ENCODE measurements around the gene NF1. TPM values are rescaled to one million over a fixed set of nuclear protein-coding genes. Genes with fewer than 3 reads are reported as not detected.

Gene NF1
- total RNA-seq, 2 donors from 2014 or later: 38.5 to 49.1 TPM

DNA sequence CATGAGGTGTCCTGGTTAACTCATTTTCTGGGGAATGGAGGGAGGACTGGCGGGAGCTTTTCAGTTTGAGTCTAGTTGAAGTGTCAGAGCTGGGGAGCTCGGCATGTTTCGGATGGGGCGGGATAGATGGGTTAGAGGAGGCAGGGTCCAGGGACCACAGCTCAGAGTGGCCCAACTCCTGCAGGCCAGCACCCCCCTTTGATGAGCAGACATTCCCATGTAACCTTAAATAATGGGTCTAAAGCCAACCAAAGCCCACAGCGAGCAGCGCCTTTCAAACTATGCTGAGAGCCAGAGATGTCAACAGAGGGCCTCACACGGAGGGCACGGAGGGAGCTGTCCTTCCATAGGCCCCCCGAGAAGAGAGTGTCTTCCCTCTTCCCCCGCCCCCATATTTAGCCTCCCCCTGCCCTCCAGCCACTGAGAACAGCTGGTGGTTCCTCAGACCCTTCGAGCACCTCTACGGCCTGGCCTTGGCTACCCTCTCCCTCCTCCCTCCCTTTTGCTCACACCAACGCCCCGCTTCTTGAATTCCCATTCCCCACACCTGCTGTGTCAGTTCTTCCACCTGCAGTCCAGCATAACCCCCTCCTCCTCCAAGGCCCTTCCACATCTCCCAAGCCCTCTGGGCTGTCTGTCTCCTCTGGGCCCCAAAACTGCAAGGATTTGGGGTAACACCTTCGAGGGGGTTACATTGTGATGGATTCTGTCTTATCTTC lies 318.5 kb downstream of the NF1 start:
- H3K4me1 ChIP-seq: no peaks in the 10 kb centered on the region
- H3K9me3 ChIP-seq: no peaks in the 10 kb centered on the region
- H3K9ac ChIP-seq (ENCODE audit: low read depth in 2 of 2, low read length in 2 of 2): no peak overlapping the region
- H3K27me3 ChIP-seq: no peaks in the 10 kb centered on the region
- DNase-seq: no peak
- intact Hi-C loops (cut with DNase I): no loop called here
- H3K27ac ChIP-seq: no peak overlapping the region
- H3K36me3 ChIP-seq: no peaks in the 10 kb centered on the region
- TF ChIP-seq, protein P1, sequence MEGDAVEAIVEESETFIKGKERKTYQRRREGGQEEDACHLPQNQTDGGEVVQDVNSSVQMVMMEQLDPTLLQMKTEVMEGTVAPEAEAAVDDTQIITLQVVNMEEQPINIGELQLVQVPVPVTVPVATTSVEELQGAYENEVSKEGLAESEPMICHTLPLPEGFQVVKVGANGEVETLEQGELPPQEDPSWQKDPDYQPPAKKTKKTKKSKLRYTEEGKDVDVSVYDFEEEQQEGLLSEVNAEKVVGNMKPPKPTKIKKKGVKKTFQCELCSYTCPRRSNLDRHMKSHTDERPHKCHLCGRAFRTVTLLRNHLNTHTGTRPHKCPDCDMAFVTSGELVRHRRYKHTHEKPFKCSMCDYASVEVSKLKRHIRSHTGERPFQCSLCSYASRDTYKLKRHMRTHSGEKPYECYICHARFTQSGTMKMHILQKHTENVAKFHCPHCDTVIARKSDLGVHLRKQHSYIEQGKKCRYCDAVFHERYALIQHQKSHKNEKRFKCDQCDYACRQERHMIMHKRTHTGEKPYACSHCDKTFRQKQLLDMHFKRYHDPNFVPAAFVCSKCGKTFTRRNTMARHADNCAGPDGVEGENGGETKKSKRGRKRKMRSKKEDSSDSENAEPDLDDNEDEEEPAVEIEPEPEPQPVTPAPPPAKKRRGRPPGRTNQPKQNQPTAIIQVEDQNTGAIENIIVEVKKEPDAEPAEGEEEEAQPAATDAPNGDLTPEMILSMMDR (IDR thresholded peaks at IDR 0.05): no peak
- H3K4me3 ChIP-seq: no peak overlapping the region

DNA sequence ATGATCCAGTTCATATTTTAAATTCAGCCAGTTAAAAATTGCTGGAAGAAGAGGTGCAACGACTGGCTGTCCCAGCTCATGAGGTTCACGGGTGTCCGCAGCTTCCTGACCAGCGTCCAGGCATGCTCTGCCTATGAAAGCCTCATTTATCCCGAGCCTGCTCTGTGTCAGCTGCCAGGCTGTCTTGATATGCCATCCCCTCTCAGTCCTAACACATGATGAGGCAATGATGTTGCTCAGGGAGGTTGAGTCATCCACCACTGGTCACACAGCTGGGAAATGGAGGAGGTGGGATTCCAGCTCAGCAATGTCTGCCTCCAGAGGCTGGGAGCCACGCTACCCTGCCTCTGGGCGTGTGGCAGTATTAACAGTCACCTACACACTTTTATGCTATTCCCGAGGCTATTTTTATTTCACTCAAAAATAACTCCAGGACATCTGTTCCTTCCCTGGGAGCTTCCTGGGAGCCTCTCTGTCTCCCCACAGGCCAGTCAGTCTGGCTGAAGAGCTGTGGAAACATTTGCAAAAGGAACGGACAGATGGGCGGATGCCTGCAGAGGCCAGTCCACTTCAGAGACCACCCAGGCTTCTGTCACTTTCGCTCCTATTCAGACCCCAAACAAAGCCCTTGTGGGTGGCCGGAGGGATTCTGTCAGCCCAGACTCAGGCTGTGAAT lies 319.2 kb downstream of the NF1 start:
- no peak overlapping the region for H3K9ac ChIP-seq (ENCODE audit: low read depth in 2 of 2, low read length in 2 of 2)
- no peak overlapping the region for H3K4me3 ChIP-seq
- no peaks in the 10 kb centered on the region for H3K36me3 ChIP-seq
- no peaks in the 10 kb centered on the region for H3K4me1 ChIP-seq
- H3K9me3 ChIP-seq: no peaks in the 10 kb centered on the region
- no peak overlapping the region for H3K27ac ChIP-seq
- no peak for DNase-seq
- no peaks in the 10 kb centered on the region for H3K27me3 ChIP-seq
- intact Hi-C loops (cut with DNase I): no loop called here
- TF ChIP-seq, protein P1 (IDR thresholded peaks at IDR 0.05): no peak

DNA sequence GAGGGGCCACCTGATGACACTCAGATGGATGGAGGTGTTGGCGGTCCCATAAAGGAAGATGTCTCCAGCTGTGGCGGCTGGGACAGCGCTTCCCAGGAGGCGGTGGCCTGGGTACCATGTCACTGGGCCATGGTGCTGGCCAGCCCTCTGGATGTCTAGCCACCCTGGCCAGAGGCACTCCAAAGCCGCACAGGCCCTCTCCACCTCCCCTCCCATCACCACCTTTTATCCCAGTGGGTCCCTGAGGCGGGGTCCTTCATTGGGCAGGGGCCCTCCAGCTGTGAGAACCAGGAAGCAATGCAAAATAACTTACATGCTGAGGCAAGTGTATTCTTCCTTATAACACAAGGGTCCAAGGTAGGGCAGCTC lies 319.8 kb downstream of the NF1 start:
- TF ChIP-seq, protein P1 (IDR thresholded peaks at IDR 0.05): no peak
- no peak overlapping the region for H3K27ac ChIP-seq
- no peak overlapping the region for H3K4me3 ChIP-seq
- intact Hi-C loops (cut with DNase I): no loop called here
- no peak overlapping the region for H3K9ac ChIP-seq (ENCODE audit: low read depth in 2 of 2, low read length in 2 of 2)
- H3K27me3 ChIP-seq: no peaks in the 10 kb centered on the region
- DNase-seq: no peak
- no peaks in the 10 kb centered on the region for H3K4me1 ChIP-seq
- no peaks in the 10 kb centered on the region for H3K9me3 ChIP-seq
- H3K36me3 ChIP-seq: no peaks in the 10 kb centered on the region

DNA sequence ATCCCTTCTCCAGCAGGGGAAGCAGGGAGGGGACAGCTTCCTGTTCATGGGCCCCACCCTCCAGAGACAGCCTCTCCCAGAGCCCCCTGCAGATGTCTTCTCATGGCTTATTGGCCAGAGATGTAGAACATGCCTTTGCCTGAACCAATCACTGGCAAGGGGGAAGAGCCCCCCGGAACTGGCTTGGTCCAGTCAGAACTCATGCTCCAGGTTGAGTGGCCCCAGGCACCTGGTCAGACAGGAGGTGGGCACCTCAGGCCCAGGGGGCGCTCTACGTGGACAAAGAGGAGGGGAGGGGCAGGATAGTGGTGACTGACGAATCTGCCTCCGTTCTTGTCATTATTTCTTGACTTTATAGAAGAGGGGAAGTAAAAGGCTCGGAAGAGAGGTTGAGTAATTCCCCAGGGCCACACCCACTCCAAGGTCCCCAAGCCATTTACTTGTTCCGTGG lies 320.3 kb downstream of the NF1 start:
- Histone ChIP-seq H3K27me3 (no peaks in the 10 kb centered on the region), H3K9ac (ENCODE audit: low read depth in 2 of 2, low read length in 2 of 2) (no peak overlapping the region), H3K4me1 (no peaks in the 10 kb centered on the region), H3K4me3 (no peak overlapping the region), H3K9me3 (no peaks in the 10 kb centered on the region), H3K27ac (no peak overlapping the region), H3K36me3 (no peaks in the 10 kb centered on the region)
- intact Hi-C loops (cut with DNase I): no loop called here
- DNase-seq: no peak
- TF ChIP-seq, protein P1 (IDR thresholded peaks at IDR 0.05): no peak

DNA sequence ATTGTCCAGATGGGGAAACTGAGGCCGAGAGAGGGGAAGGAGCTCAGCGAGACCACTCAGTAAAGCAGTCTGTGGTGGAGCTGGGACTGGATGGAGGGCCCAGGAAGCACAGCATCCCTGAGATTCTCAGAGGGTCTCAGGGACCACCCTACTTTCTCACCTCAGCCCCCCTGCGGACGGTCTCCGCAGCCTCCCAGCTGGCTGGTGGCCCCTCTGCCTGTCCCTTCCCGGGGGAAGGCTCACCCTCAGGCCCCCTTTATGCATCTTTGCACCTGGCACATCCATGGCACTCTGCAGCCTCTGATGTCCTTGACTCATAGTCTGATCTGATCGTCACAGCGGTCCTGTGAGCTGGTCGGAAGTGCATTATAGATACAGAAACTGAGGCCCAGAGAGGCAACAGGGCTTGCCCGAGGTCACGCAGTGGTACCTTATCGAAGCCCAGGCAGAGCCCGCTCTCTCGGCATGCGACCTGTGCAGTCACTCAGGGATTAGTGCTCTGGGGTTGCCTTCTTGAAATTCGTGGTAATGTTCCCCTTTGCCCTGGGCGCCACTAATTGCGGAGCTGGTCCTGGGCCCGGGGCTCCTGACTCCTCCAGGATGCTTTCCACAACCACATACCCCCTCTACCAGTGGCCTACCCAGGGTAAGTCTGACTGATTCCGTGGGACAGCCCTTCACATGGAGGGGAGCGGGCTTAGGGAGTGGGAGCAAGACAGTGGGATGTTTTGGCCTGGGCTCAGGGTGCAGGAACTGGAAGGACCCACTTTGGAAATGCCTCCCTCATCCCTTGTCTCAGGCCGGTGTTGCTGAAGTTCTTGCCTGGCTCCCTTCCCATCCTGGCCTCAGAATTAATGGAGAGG lies 321.1 kb downstream of the NF1 start:
- intact Hi-C loops (cut with DNase I): no loop called here

More for the DNA sequence above, 321.1 kb downstream of the NF1 start:
- H3K27me3 ChIP-seq: no peaks in the 10 kb centered on the region
- no peaks in the 10 kb centered on the region for H3K9me3 ChIP-seq
- no peak overlapping the region for H3K27ac ChIP-seq
- no peak for DNase-seq
- no peak overlapping the region for H3K9ac ChIP-seq (ENCODE audit: low read depth in 2 of 2, low read length in 2 of 2)
- TF ChIP-seq, protein P1 (IDR thresholded peaks at IDR 0.05): no peak
- no peaks in the 10 kb centered on the region for H3K36me3 ChIP-seq
- H3K4me1 ChIP-seq: no peaks in the 10 kb centered on the region
- H3K4me3 ChIP-seq: no peak overlapping the region

All from colonic mucosa (tissue), 4 donors.